NOMO-1 (cell line): ENCODE results near the gene RHOD.

Experiments
- DNase-seq, 2 experiments: peaks; one replicate each; lab custom pipeline; 2025; ENCODE audit not compliant: unreplicated experiment in 2 of 2; lab: John Stamatoyannopoulos, UW

RHOD gene

DNA sequence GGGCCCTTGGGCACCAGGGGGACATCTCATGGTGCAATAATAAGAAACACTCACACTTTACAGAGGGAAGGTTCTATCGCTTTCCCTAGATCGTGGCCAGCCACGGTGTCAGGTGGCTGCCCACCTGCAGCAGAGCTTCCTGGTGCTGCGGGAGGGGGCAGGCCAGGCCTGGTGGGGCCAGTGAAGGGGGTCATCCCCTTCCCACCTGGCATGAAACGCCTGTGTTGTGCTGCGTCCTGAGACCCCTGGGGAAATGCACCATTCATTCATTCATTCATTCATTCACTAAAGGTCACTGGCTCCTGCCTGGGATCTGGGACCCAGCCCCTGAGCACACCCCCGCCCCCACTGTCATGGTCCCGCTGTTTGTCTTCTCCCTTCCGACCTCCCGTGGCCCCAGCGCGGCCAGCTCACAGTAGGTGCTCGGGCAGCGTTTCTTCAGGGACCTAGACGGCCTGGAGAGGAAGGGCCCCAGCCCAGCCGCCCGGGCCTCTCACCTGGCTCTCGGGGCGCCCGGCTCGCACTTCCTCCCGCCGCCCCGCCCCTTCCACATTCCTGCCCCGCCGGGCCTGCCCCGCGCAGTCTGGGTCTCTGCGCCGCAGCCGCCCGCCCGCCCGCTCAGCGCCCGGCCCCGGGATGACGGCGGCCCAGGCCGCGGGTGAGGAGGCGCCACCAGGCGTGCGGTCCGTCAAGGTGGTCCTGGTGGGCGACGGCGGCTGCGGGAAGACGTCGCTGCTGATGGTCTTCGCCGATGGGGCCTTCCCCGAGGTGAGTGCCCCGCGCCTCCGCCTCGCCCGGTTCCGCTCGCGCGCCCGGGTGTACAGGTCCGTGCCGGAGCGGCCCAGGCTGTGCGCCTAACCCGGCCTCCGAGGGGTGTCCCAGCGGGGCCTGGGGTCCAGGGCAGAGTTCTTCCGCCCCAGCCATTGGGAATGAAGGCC lies at the start of gene RHOD:
TSS of gene RHOD (plus strand) at position 581 of the 938 bp plus-strand sequence. CDS start at position 637, 56 bp downstream.
- no peak for DNase-seq

DNA sequence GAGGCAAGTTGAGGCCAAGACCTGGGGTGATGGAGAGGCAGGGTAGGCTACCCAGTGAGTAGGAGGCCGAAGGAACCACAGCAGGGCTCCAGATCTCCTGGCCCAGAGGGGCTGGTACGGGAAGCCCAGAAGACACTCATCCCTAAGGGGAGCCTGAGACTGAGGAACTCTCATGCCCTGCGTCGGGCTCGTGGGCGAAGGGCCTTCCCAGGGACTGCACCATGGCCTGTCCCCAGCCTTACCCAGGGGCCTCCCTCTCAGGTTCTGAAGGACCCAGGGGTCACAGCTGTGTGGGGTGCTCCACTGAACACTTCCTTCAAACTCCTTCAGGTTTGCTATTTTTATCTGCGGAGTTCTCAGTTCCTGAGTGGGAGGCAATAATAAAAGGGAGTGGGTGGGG lies 49.5 kb upstream of the RHOD start:
- DNase-seq: no peak

- DNase-seq: no peak
Observed at GRCh38 chr11:67010296-67010905, 46.2 kb upstream of the RHOD start.

DNA sequence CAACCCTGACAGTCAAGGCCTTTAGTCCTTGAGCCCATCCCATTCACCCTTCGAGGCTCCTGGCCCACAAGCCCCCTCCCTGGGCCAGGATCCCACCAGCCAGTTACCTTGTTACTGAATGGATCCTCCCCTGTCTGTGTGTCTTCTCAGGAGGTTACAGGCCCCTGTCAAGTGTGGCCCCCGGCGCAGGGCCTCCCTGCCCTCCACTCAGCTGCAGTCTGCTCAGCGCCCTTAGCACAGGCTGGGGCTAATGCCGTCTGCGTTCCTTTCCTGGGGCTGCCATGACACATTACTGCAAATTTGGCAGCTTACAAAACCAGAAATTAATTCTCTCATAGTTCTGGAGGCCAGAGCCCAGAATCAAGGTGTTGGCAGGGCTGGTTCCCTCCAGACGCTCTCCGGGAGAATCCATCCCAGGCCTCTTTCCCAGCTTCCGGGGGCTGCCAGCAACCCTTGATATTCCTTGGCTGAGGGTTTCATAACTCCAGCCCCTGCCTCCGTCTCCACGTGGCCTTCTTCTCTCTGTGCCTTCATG lies 43.1 kb upstream of the RHOD start:
- no peak for DNase-seq

- DNase-seq: no peak
Observed at GRCh38 chr11:67014343-67014742, 42.3 kb upstream of the RHOD start.

DNA sequence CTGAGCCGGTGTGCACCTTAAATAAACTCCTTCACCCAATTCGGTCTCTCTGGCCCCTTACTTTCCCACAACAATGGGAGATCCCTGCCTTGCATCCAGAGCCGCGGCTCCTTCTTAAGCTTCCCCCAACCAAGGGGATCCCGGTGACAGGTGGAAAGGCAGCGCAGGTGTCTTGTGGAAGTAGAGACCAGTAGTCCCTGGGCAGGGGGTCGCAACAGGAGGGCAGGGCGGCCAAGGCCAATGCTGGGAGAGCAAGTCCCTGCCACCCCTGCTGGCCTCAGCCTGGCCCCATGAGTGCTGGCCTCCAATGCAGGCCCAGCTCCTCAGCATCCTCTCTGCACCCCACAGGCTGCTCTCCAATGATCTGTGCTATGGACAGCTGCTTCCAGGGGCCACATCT lies 41.6 kb upstream of the RHOD start:
- DNase-seq: no peak

- no peak for DNase-seq
Observed at GRCh38 chr11:67016550-67016949, 40.1 kb upstream of the RHOD start.

DNA sequence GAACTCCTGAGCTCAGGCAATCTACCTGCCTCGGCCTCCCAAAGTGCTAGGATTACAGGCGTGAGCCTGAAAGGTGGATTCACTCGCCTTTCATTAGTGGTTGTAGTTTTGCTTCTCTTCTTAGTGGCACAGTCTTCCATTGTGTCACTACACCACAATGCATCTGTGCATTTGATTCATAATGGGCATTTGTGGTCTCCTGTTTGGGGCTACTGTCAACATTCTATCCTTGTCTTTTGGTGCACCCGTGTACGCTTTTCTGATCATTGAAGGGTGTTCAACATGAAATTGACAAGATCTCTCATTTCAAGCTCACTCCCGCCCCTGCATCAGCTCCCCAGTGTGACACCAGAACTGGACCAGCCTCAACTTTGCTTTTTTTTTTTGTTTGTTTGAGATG lies 35.7 kb upstream of the RHOD start:
- DNase-seq: no peak

- no peak for DNase-seq
Observed at GRCh38 chr11:67022341-67022933, 34.2 kb upstream of the RHOD start.

GRCh38 chr11:67022961-67023956 lies 33.4 kb upstream of the RHOD start, which contains the start of gene SYT12:
Gene SYT12 (plus strand): TSS chr11:67023134. CDS start chr11:67030145, 7,011 bp downstream.
- DNase-seq: no peak

DNA sequence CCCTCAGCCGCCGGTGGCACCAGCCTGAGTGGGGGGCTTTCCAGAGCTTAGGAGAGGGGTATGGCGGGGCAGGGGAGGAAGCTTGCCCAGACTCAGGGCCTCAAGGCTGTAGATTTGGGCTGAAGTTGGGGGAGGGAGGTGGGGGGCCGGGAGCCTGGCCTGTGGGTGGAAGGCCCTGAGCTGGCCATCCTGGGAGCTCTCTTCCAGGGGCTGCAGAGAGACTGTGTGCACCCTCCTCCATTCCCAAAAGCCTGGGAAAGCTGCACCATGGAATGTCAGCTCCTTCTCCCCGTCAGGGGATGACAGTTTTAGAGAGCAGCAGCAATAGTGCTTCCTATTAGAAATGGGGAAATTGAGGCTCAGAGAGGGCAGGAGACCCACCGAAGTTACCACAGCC lies 32.7 kb upstream of the RHOD start:
- no peak for DNase-seq

- no peak for DNase-seq
Observed at GRCh38 chr11:67024410-67024809, 32.2 kb upstream of the RHOD start.

DNA sequence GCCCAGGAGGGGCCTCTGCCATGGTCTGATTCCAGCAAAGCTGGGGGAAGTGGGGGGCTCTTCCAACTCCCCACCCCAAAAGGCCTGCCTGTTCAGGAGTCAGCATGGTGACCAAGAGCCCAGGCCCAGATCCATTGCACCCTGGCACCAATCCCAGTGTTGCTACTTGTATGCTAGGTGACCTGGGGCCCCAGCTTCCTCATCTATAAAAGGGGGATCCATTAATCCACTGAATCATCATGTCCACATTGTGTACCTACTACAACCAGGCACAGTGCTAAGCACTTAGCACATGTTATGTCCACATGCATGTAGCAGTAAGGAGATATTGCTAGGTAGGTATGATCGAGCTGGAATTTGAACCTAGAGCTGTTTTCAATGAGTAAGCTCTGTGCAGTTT lies 31.7 kb upstream of the RHOD start:
- no peak for DNase-seq

DNA sequence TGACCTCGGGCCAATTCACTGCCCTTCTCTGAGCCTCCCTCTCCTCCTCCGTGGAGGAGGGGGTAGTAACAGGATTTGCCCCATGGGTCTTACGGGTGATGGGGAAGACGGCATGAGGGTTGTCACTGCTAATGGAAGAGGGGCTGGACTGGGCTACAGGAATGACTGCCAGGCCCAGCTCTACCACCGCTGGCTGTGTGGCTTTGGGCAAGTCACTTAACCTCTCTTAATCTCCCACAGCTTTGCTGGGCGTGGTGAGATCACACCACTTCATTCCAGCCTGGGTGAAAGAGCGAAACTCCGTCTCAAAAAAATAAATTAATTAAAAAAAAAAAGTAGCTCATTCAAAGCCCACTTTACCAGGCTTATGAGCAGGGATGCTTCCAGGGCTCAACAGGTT lies 30.9 kb upstream of the RHOD start:
- DNase-seq: no peak

GRCh38 chr11:67026941-67027340 lies 29.7 kb upstream of the RHOD start:
- no peak for DNase-seq

GRCh38 chr11:67027483-67027930 lies 29.1 kb upstream of the RHOD start:
- no peak for DNase-seq

DNA sequence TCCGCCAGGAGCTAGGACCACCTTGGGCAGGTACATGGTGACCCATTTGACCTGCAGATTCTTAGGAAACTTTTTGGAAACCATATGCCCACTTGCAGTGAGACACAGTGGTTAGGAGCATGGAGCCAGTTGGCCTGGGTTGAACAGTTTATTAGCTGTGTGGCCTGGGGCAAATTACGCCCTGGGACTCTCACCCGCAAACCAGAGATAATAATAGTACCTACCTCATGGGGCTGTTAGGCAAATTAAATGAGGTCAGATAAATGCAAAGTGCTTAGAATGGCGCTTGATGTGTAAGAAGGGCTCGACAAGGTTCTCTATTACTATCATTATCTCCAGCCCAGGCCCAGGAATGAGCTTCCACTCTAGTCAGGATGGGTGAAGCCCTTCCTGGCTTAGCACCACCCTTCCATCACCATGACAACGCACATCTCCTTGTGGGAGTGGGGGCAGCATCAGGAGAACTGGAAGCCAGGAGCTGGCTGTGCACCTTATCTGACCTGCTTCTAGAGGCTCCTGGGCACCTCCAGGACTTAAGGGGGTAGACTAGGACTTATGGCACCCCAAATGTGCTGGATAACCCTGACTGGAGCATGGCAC lies 28.6 kb upstream of the RHOD start:
- no peak for DNase-seq

DNA sequence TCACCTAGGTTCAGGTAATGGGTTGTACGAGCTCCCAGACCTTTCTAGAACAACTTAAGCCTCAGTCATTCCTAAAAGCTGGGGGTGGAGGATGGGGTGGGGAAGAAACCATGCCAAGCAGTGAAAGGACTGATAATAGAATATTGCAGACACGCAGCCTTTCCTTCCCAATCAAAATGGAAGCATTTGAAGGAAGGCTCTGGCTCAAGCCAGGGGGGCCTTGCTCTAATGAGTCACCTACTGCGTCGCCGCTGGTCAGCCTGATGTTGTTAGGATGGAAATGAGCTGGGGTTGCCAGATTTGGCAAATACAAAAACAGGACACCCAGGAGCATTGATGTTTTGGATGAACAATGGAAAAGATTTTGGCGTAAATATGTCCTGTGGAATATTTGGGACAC lies 27.5 kb upstream of the RHOD start:
- no peak for DNase-seq

DNA sequence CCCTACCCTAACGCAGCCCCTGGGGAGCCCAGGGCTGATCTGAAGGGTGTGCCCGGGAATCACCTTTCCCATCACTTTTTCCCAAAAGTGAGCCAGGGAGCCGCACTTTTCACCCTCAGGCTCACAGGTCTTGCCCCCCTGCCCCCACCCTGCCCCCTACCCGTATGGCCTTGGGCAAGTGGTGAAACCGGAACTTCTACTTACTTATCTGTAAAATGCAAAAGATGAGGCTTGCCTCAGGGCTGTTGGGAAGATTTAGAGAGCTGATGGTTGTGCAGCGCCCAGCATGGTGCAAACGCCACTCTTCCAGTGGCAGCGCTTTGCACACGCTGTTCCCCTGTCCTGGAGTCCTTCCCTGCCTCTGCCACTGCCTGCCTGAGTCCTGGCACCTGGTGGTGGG lies 25.7 kb upstream of the RHOD start:
- DNase-seq: peak in 1 of 2 experiments; percentile 16
